WTC11 (cell line): ENCODE results near the gene NKX2-4. TPM values are rescaled to one million over a fixed set of nuclear protein-coding genes. Genes with fewer than 3 reads are reported as not detected.
"Not testable (repeated sequence)": the region's sequence is repeated elsewhere in the genome, so short reads cannot be mapped to it uniquely, and the experiment has no call there.

ENCODE experiments used
- ATAC-seq: fragments of 200-7000 bp; cut with Tn5 transposase; 2 replicates; pipeline ENCODE4 v1.10.0; 2021; ENCODE audit warnings: mild to moderate bottlenecking, moderate library complexity
- CTCF ChIA-PET: fragments of 300-600 bp; sonication (Branson Sonifier 250); formaldehyde crosslinking; loops from one replicate; lab custom pipeline; 2021; ENCODE audit warnings: antibody characterized with exemption; lab: Charles Lee
- POLR2A ChIA-PET: fragments of 350-600 bp; sonication (Branson Sonifier 250); formaldehyde crosslinking; loops from one replicate; lab custom pipeline; 2021; ENCODE audit warnings: antibody characterized with exemption; lab: Charles Lee
- DNase-seq: peaks from one replicate; pipeline ENCODE4 v3.0.0; 2021; ENCODE audit warnings: low spot score
- H3K27ac Mint-ChIP-seq: 2 replicates; pipeline ENCODE4 v1.8.0; 2021; ENCODE audit warnings: mixed read lengths
- H3K27me3 Mint-ChIP-seq: 2 replicates; pipeline ENCODE4 v1.8.0; 2021; ENCODE audit warnings: low read depth, mild to moderate bottlenecking, moderate library complexity, mixed read lengths
- H3K36me3 Mint-ChIP-seq: 2 replicates; pipeline ENCODE4 v1.8.0; 2021; ENCODE audit warnings: mixed read lengths
- H3K4me1 Mint-ChIP-seq: 2 replicates; pipeline ENCODE4 v1.8.0; 2022; ENCODE audit warnings: mixed read lengths
- H3K4me3 Mint-ChIP-seq: 2 replicates; pipeline ENCODE4 v1.8.0; 2021; ENCODE audit warnings: mild to moderate bottlenecking, moderate library complexity, mixed read lengths
- H3K9me3 Mint-ChIP-seq: 2 replicates; pipeline ENCODE4 v1.8.0; 2021; ENCODE audit warnings: mixed read lengths
- FOXJ3 ChIP-seq: sonication (generic); formaldehyde crosslinking; IDR thresholded peaks from 2 replicates; pipeline ENCODE4 v1.9.0; 2021; ENCODE audit warnings: missing genetic modification reagents, mild to moderate bottlenecking, borderline replicate concordance
- FOXP1 ChIP-seq: sonication (generic); formaldehyde crosslinking; IDR thresholded peaks from 2 replicates; pipeline ENCODE4 v1.8.0; 2022; ENCODE audit warnings: missing genetic modification reagents, mild to moderate bottlenecking, moderate library complexity, borderline replicate concordance
- GTF2I ChIP-seq: fragments of 250-450 bp; sonication (Bioruptor Pico); conservative IDR thresholded peaks from 2 replicates; pipeline ENCODE4 v1.4.0; 2021; ENCODE audit warnings: mild to moderate bottlenecking
- JUN ChIP-seq: sonication (generic); formaldehyde crosslinking; IDR thresholded peaks from 2 replicates; pipeline ENCODE4 v1.8.0; 2023; ENCODE audit warnings: mild to moderate bottlenecking, missing genetic modification reagents
- NR2C2 ChIP-seq: sonication (generic); formaldehyde crosslinking; IDR thresholded peaks from 2 replicates; pipeline ENCODE4 v1.8.0; 2022; ENCODE audit warnings: mild to moderate bottlenecking, missing genetic modification reagents
- PRRX2 ChIP-seq: fragments of 250-450 bp; sonication (Bioruptor Pico); IDR thresholded peaks from 2 replicates; pipeline ENCODE4 v1.8.0; 2021; ENCODE audit warnings: mild to moderate bottlenecking
- SMAD3 ChIP-seq: sonication (generic); formaldehyde crosslinking; IDR thresholded peaks from 2 replicates; pipeline ENCODE4 v1.8.0; 2022; ENCODE audit warnings: missing genetic modification reagents, mild to moderate bottlenecking, borderline replicate concordance
- ZNF396 ChIP-seq: fragments of 250-450 bp; sonication (Bioruptor Pico); IDR thresholded peaks from 2 replicates; pipeline ENCODE4 v1.8.0; 2021; ENCODE audit warnings: mild to moderate bottlenecking, moderate library complexity, borderline replicate concordance
- ZNF671 ChIP-seq: fragments of 250-450 bp; sonication (Bioruptor Pico); IDR thresholded peaks from 2 replicates; pipeline ENCODE4 v1.8.0; 2021; ENCODE audit warnings: mild to moderate bottlenecking
- total RNA-seq: library from RNA; stranded (reverse); gene quantifications from 3 replicates; pipeline ENCODE4 v1.2.3, GENCODE V29; 2021
- TF ChIP-seq, protein P1 (sequence below): sonication (generic); formaldehyde crosslinking; IDR thresholded peaks from 2 replicates; pipeline ENCODE4 v1.8.0; 2022; ENCODE audit warnings: mild to moderate bottlenecking, missing genetic modification reagents
- TF ChIP-seq, protein P2 (sequence below): sonication (generic); formaldehyde crosslinking; IDR thresholded peaks from 2 replicates; pipeline ENCODE4 v1.8.1; 2023; ENCODE audit warnings: mild to moderate bottlenecking, missing genetic modification reagents, moderate library complexity
- TF ChIP-seq, protein P3 (sequence below): fragments of 250-450 bp; sonication (Bioruptor Pico); IDR thresholded peaks from 2 replicates; pipeline ENCODE4 v1.9.0; 2021; ENCODE audit warnings: mild to moderate bottlenecking, borderline replicate concordance
- TF ChIP-seq, protein P4 (sequence below): sonication (generic); formaldehyde crosslinking; IDR thresholded peaks from 2 replicates; pipeline ENCODE4 v1.8.0; 2022; ENCODE audit warnings: mild to moderate bottlenecking, missing genetic modification reagents

The NKX2-4 gene
- total RNA-seq, 1 experiment from 2014 or later: 0.07 TPM

DNA sequence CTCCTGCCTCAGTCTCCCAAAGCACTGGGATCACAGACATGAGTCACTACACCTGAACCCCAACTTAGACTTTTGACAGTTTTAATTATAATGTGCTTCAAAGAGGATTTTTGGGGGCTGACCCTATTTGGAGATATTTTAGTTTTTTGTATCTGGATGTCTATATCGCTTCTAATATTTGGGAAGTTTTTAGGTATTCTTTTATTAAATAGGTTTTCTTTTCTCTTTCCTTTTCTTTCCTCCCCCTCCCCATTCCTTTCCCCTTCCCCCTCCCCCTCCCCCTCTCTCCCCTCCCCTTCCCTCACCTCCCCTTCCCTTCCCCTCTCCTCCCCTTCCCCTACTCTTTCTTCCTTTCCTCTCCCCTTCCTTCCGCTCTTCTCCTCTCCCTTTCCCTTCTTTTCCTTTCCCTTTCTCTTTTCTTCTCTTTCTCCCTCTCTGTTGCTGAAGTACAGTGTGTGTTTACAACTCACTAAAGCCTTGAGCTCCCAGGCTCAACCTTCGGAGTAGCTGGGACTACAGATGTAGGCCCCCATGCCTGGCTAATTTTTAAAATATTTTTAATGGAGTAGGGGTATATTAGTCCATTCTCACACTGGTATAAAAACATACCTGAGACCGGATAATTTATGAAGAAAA lies 24.4 kb upstream of the NKX2-4 start:
- H3K4me3 Mint-ChIP-seq: no peak overlapping the region
- CTCF ChIA-PET: no interaction called here
- POLR2A ChIA-PET: no interaction called here
- TF ChIP-seq, protein P1, sequence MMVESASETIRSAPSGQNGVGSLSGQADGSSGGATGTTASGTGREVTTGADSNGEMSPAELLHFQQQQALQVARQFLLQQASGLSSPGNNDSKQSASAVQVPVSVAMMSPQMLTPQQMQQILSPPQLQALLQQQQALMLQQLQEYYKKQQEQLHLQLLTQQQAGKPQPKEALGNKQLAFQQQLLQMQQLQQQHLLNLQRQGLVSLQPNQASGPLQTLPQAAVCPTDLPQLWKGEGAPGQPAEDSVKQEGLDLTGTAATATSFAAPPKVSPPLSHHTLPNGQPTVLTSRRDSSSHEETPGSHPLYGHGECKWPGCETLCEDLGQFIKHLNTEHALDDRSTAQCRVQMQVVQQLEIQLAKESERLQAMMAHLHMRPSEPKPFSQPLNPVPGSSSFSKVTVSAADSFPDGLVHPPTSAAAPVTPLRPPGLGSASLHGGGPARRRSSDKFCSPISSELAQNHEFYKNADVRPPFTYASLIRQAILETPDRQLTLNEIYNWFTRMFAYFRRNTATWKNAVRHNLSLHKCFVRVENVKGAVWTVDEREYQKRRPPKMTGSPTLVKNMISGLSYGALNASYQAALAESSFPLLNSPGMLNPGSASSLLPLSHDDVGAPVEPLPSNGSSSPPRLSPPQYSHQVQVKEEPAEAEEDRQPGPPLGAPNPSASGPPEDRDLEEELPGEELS (CRISPR knock-in tag): no peak
- TF ChIP-seq ZNF671 (CRISPR knock-in tag) (no peak), FOXP1 (CRISPR knock-in tag) (no peak), ZNF396 (CRISPR knock-in tag) (no peak)
- TF ChIP-seq, protein P2, sequence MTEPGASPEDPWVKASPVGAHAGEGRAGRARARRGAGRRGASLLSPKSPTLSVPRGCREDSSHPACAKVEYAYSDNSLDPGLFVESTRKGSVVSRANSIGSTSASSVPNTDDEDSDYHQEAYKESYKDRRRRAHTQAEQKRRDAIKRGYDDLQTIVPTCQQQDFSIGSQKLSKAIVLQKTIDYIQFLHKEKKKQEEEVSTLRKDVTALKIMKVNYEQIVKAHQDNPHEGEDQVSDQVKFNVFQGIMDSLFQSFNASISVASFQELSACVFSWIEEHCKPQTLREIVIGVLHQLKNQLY: no peak
- TF ChIP-seq, protein P3, sequence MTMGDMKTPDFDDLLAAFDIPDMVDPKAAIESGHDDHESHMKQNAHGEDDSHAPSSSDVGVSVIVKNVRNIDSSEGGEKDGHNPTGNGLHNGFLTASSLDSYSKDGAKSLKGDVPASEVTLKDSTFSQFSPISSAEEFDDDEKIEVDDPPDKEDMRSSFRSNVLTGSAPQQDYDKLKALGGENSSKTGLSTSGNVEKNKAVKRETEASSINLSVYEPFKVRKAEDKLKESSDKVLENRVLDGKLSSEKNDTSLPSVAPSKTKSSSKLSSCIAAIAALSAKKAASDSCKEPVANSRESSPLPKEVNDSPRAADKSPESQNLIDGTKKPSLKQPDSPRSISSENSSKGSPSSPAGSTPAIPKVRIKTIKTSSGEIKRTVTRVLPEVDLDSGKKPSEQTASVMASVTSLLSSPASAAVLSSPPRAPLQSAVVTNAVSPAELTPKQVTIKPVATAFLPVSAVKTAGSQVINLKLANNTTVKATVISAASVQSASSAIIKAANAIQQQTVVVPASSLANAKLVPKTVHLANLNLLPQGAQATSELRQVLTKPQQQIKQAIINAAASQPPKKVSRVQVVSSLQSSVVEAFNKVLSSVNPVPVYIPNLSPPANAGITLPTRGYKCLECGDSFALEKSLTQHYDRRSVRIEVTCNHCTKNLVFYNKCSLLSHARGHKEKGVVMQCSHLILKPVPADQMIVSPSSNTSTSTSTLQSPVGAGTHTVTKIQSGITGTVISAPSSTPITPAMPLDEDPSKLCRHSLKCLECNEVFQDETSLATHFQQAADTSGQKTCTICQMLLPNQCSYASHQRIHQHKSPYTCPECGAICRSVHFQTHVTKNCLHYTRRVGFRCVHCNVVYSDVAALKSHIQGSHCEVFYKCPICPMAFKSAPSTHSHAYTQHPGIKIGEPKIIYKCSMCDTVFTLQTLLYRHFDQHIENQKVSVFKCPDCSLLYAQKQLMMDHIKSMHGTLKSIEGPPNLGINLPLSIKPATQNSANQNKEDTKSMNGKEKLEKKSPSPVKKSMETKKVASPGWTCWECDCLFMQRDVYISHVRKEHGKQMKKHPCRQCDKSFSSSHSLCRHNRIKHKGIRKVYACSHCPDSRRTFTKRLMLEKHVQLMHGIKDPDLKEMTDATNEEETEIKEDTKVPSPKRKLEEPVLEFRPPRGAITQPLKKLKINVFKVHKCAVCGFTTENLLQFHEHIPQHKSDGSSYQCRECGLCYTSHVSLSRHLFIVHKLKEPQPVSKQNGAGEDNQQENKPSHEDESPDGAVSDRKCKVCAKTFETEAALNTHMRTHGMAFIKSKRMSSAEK (CRISPR knock-in tag): no peak
- H3K36me3 Mint-ChIP-seq: peaks cover 11% of the 10 kb centered on the region; the same call in 1 of the 2 replicates
- H3K27me3 Mint-ChIP-seq: peaks cover 17% of the 10 kb centered on the region
- peaks cover 34% of the 10 kb centered on the region for H3K9me3 Mint-ChIP-seq
- ATAC-seq (no peak), DNase-seq (no peak)
- no peaks in the 10 kb centered on the region for H3K4me1 Mint-ChIP-seq
- no peak overlapping the region for H3K27ac Mint-ChIP-seq

DNA sequence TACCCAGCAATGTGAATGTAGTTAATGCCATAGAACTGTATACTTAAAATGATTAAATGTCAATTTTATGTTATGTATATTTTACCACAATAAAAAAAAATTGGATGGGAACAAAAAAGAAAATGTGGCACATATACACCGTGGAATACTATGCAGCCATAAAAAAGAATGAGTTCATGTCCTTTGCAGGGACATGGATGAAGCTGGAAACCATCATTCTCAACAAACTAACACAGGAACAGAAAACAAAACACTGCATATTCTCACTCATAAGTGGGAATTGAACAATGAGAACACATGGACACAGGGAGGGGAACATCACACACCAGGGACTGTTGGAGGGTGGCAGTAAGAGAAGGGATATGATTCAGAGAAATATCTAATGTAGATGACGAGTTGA lies 21.8 kb upstream of the NKX2-4 start:
- H3K27ac Mint-ChIP-seq, POLR2A ChIA-PET, H3K4me1 Mint-ChIP-seq, DNase-seq, ATAC-seq, H3K4me3 Mint-ChIP-seq, H3K36me3 Mint-ChIP-seq: not testable (repeated sequence)
- Mint-ChIP-seq H3K9me3 (peaks cover 30% of the 10 kb centered on the region), H3K27me3 (peaks cover 33% of the 10 kb centered on the region)
- CTCF ChIA-PET: interaction anchor here (1.0 kb wide), 1 partner anchor 184 kb away, joined by 4 read pairs; no protein-coding TSS in a partner anchor

DNA sequence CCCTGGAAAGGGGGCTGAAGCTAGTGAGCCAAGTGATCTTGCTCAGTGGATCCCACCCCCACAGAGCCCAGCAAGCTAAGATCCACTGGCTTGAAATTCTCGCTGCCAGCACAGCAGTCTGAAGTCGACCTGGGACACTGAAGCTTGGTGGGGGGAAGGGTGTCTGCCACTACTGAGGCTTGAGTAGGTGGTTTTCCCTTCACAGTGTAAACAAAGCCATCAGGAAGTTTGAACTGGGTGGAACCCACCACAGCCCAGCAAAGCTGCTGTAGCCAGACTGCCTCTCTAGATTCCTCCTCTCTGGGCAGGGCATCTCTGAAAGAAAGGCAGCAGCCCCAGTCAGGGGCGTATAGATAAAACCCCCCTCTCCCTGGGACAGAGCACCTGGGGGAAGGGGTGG lies 16.7 kb upstream of the NKX2-4 start:
- H3K4me1 Mint-ChIP-seq, DNase-seq, ATAC-seq, H3K36me3 Mint-ChIP-seq, H3K27ac Mint-ChIP-seq, H3K4me3 Mint-ChIP-seq: not testable (repeated sequence)
- ChIA-PET POLR2A (interaction anchor here (0.7 kb wide), 1 partner anchor 88 kb away, joined by 3 read pairs; no protein-coding TSS in a partner anchor), CTCF (interaction anchor here (0.6 to 1.7 kb wide), 2 partner anchors 91 to 200 kb away, joined by 3 read pairs; no protein-coding TSS in a partner anchor)
- peaks cover 38% of the 10 kb centered on the region for H3K27me3 Mint-ChIP-seq
- peaks cover 21% of the 10 kb centered on the region for H3K9me3 Mint-ChIP-seq

DNA sequence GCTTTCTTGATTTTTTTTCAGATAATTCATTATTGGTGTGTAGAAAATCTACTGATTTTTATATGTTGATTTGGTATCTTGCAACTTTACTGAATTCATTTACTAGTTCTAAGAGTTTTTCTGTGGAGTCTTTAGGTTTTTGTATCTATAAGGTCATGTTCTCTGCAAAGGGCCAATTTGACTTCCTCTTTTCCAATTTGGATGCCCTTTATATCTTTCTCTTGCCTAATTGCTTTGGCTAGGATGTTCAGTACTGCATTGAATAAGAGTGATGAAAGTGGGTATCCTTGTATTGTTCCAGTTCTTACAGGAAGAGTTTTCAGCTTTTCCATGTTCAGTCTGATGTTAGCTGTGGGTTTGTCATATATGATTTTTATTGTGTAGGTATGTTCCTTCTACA lies 14.4 kb upstream of the NKX2-4 start:
- no peak for ATAC-seq
- Mint-ChIP-seq H3K27ac (no peak overlapping the region), H3K36me3 (0 out of 2 replicates have a peak, but pooled peaks cover 5% of the 10 kb centered on the region), H3K4me1 (no peaks in the 10 kb centered on the region), H3K27me3 (peaks cover 21% of the 10 kb centered on the region), H3K4me3 (no peak overlapping the region), H3K9me3 (peaks cover 21% of the 10 kb centered on the region)
- TF ChIP-seq PRRX2 (CRISPR knock-in tag): no peak
- POLR2A ChIA-PET: no interaction called here
- CTCF ChIA-PET: no interaction called here
- DNase-seq: no peak

DNA sequence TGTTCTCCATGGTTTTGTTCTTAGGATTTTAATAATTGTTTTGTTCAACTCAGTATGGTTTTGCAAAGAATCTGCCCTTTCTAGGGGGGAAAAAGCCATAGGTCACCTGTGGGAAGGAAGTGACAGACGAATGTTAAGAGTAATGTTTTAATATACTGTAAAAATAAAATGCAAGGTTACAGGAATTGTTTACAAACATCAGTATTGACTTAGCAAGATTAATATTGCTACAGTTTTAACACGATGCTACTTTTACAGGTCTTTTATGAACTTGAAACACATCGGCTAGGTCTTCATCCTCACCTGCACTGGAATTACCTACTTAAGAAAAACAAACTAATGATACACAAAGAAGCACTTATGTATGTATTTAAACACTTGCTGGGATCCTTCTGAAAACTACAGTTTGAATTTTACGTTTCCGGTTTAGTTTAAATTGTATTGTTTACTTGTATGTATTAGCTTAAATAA lies 1.7 kb upstream of the NKX2-4 start:
- H3K4me3 Mint-ChIP-seq: no peak overlapping the region
- no peaks in the 10 kb centered on the region for H3K9me3 Mint-ChIP-seq
- peaks cover 87% of the 10 kb centered on the region for H3K27me3 Mint-ChIP-seq
- H3K4me1 Mint-ChIP-seq: peaks cover 10% of the 10 kb centered on the region
- no peaks in the 10 kb centered on the region for H3K36me3 Mint-ChIP-seq
- TF ChIP-seq JUN (CRISPR knock-in tag): no peak
- TF ChIP-seq SMAD3 (CRISPR knock-in tag): no peak
- TF ChIP-seq ZNF396 (CRISPR knock-in tag): no peak
- TF ChIP-seq, protein P4, sequence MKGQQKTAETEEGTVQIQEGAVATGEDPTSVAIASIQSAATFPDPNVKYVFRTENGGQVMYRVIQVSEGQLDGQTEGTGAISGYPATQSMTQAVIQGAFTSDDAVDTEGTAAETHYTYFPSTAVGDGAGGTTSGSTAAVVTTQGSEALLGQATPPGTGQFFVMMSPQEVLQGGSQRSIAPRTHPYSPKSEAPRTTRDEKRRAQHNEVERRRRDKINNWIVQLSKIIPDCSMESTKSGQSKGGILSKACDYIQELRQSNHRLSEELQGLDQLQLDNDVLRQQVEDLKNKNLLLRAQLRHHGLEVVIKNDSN (CRISPR knock-in tag): no peak
- TF ChIP-seq GTF2I: no peak
- no peak for TF ChIP-seq NR2C2 (CRISPR knock-in tag)
- no peak for TF ChIP-seq FOXP1 (CRISPR knock-in tag)
- no peak for TF ChIP-seq FOXJ3 (CRISPR knock-in tag)
- TF ChIP-seq, all 79 proteins: peak for 0
- H3K27ac Mint-ChIP-seq: no peak overlapping the region
- ChIA-PET CTCF (no interaction called here), POLR2A (no interaction called here)
- DNase-seq: no peak
- ATAC-seq: no peak
